Lower lobe of right lung (tissue), 2 donors: ENCODE measurements around the gene SEPHS2. TPM values are rescaled to one million over a fixed set of nuclear protein-coding genes. Genes with fewer than 3 reads are reported as not detected.

ENCODE experiments used
- ATAC-seq, 2 donors: fragments of 200-7000 bp; cut with Tn5 transposase; one replicate each; pipeline ENCODE4 v1.9.1; 2020 to 2022; ENCODE audit warnings: mild to moderate bottlenecking in 2 of 2, moderate library complexity in 2 of 2
- DNase-seq: peaks from one replicate; pipeline ENCODE4 v3.0.0-alpha.2; 2020
- H3K27ac ChIP-seq: fragments of 200-600 bp; one replicate; pipeline ENCODE4 v1.8.0; 2022
- H3K27me3 ChIP-seq: fragments of 200-600 bp; one replicate; pipeline ENCODE4 v1.8.0; 2022; ENCODE audit warnings: low read depth
- H3K36me3 ChIP-seq: fragments of 200-600 bp; one replicate; pipeline ENCODE4 v1.8.0; 2022; ENCODE audit warnings: mild to moderate bottlenecking
- H3K4me1 ChIP-seq: fragments of 200-600 bp; one replicate; pipeline ENCODE4 v1.8.0; 2022
- H3K4me3 ChIP-seq: fragments of 200-600 bp; one replicate; pipeline ENCODE4 v1.8.0; 2022; ENCODE audit warnings: mild to moderate bottlenecking
- H3K9me3 ChIP-seq: fragments of 200-600 bp; one replicate; pipeline ENCODE4 v1.8.0; 2022
- intact Hi-C: fragments of 100-400 bp; cut with DNase I; formaldehyde crosslinking; loops from one replicate; pipeline ENCODE4 v1.11.0; 2022
- total RNA-seq: library from RNA; stranded (reverse); fragmentation: NEBNext Ultra II Directional; extraction: Animal tissue kit (Norgen Biotek cat#: 25700); gene quantifications from one replicate; pipeline ENCODE4 v1.2.1, GENCODE V29; 2021
- TF ChIP-seq, protein P1 (sequence below): fragments of 200-600 bp; IDR thresholded peaks from one replicate; pipeline ENCODE4 v1.8.0; 2022; ENCODE audit warnings: antibody characterized with exemption, mild to moderate bottlenecking
- donor health status: DM: no; HTN: yes; CAD: no; lungs with severe emphysema.

SEPHS2 gene
- total RNA-seq, 1 donor from 2014 or later, result 54.6 TPM

DNA sequence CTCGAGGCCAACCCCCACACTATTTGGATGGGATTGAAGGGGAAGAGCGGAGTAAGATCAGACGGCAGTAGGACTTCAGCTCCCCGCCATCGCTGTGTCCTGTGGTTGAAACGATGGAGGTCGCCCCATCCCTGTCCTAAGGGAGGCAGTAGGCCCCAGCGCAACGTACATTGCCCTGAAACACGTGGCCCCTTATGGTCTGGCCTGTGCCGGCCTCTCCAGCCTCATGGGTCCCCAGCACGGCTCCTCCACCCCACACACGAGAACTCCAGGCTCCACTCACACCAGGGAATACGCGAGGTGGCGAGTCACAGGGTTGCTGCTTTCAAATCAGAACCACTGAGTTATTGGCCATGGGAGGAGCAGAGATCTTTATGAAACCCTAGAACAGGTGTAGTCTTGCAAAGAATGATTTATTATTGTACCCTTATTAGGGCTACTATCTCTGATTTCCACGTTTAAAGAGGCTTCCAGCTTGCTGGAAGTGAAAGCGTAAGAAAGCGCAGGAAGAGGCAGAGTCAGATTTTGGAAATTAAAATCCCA, 15.2 kb downstream of the SEPHS2 start:
- Histone ChIP-seq H3K27me3 (no peaks in the 10 kb centered on the region), H3K4me3 (peak overlapping the region; percentile 91), H3K36me3 (peaks cover 4% of the 10 kb centered on the region), H3K9me3 (no peaks in the 10 kb centered on the region), H3K27ac (peak overlapping the region; percentile 73), H3K4me1 (peaks cover 18% of the 10 kb centered on the region)
- peak; percentile 18 to 46 for ATAC-seq
- intact Hi-C loops, result no loop called here
- TF ChIP-seq, protein P1, sequence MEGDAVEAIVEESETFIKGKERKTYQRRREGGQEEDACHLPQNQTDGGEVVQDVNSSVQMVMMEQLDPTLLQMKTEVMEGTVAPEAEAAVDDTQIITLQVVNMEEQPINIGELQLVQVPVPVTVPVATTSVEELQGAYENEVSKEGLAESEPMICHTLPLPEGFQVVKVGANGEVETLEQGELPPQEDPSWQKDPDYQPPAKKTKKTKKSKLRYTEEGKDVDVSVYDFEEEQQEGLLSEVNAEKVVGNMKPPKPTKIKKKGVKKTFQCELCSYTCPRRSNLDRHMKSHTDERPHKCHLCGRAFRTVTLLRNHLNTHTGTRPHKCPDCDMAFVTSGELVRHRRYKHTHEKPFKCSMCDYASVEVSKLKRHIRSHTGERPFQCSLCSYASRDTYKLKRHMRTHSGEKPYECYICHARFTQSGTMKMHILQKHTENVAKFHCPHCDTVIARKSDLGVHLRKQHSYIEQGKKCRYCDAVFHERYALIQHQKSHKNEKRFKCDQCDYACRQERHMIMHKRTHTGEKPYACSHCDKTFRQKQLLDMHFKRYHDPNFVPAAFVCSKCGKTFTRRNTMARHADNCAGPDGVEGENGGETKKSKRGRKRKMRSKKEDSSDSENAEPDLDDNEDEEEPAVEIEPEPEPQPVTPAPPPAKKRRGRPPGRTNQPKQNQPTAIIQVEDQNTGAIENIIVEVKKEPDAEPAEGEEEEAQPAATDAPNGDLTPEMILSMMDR, result no peak
- peak; percentile 51 for DNase-seq

DNA sequence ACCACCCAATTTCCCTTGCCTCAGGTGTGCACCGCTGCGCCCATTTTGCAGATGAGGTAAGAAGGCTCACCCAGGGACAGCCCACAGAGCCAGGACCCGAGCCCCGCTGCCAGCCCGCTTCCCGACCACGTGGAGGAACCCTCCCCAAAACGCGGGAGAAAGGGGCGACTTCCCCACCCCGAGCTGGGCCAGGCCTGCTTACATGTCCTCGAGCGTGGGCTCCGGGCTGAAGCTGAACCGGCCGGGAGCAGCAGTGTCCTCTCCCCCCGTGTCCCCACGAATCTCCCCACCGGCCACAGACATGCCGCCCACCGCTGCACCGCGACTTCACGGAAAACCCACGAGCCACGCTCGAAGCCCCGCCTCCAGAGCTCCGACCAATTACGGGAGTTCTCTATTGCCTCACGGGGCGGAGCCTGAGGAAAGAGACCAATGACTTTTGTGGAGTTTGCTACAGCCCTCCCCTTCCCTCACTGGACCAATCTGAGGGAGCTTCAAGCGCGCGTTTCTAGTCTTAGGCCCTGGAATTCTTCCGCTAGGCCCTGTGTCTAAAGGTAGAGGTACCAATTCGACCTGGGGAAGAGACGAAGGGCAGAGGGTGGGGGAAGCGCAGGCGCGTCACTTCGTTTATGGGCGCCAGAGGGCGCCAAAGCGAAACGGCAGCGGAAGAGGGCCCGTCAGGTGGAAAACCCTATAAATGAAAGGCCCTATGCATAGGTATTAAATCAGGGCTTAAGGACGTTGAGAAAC, 15.8 kb downstream of the SEPHS2 start, which contains the start of gene DCTPP1:
TSS of gene DCTPP1 (minus strand) at position 353 of the 750 bp plus-strand sequence. CDS start at position 303, 50 bp downstream.
- Histone ChIP-seq H3K27me3 (no peaks in the 10 kb centered on the region), H3K4me1 (peaks cover 18% of the 10 kb centered on the region), H3K9me3 (no peaks in the 10 kb centered on the region), H3K36me3 (peaks cover 5% of the 10 kb centered on the region), H3K27ac (peak within 1 kb of the TSS; percentile 73), H3K4me3 (peak within 1 kb of the TSS; percentile 91)
- DNase-seq (peak; percentile 96), ATAC-seq (peak; percentile 99)
- TF ChIP-seq, protein P1, result peak; percentile 76
- intact Hi-C loops, result no loop called here

DNA sequence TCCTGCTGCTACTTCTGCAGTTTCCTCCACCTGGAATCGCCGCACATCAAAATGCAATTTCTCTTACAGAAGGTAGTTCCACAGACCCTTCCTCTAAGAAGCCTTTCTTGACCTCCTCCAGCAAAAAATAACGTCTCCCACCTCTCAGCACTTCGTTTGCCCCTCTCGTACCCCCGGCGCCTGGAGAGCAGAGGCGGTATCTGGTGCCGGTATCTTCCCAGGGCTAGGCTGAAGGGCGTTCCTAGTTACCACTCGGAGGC, 16.3 kb downstream of the SEPHS2 start:
- DNase-seq, result no peak
- no peaks in the 10 kb centered on the region for H3K27me3 ChIP-seq
- no peak for ATAC-seq

DNA sequence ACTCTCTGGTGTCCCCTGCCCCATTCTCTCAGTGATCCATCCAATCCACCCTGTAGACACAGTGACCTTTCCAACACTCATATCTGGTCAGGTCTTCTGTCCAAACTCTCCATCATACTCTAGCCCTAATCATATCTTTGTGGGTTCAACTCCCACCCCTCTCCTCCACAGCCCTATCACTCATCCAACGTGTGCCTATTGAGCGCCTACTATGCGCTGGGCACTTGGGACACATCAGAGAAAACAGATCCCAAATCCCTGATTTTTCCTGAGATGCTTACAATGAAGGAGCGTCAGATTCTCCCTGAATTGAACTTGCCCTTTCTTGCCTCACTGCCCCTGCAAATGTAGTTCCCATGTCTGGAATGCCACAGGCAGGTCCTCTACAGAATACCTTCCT, 17.6 kb downstream of the SEPHS2 start:
- no peaks in the 10 kb centered on the region for H3K27me3 ChIP-seq
- no peak overlapping the region for H3K4me3 ChIP-seq
- ATAC-seq (no peak), DNase-seq (no peak)
- TF ChIP-seq, protein P1, result no peak
- peaks cover 23% of the 10 kb centered on the region for H3K36me3 ChIP-seq
- no peaks in the 10 kb centered on the region for H3K9me3 ChIP-seq
- H3K4me1 ChIP-seq, result peaks cover 18% of the 10 kb centered on the region
- no peak overlapping the region for H3K27ac ChIP-seq
- intact Hi-C loops, result no loop called here

More for the DNA sequence above, 16.3 kb downstream of the SEPHS2 start:
- TF ChIP-seq, protein P1, result no peak
- intact Hi-C loops, result no loop called here
- peak overlapping the region; percentile 91 for H3K4me3 ChIP-seq
- H3K4me1 ChIP-seq, result peaks cover 18% of the 10 kb centered on the region
- H3K27ac ChIP-seq, result peak overlapping the region; percentile 73
- H3K36me3 ChIP-seq, result peaks cover 10% of the 10 kb centered on the region
- H3K9me3 ChIP-seq, result no peaks in the 10 kb centered on the region

DNA sequence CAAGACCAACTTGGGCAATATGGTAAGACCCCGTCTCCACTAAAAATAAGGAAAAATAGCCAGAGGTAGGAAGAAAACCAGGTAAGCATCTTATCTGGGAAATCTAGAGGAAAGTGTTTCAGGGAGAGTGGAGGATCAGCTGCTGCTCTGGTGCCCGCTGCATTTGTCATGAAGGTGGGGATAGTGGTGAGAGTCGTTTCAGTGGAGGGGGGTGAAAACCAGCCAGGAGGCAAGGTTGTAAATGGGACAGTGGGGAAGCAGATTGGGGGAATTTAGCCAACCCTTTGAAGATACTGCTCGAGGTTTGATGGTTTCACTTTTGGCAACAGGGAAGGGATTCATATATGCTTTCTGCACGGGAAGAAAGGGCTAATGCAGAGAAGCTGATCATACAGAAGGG, 24.7 kb downstream of the SEPHS2 start:
- Histone ChIP-seq H3K27ac (no peak overlapping the region), H3K4me3 (no peak overlapping the region), H3K9me3 (no peaks in the 10 kb centered on the region), H3K27me3 (no peaks in the 10 kb centered on the region), H3K4me1 (peaks cover 16% of the 10 kb centered on the region), H3K36me3 (peaks cover 32% of the 10 kb centered on the region)
- DNase-seq, result no peak
- ATAC-seq, result no peak
- intact Hi-C loops, result no loop called here
- TF ChIP-seq, protein P1, result no peak
